ENCODE measurements around the gene SPTBN2. TPM values are rescaled to one million over a fixed set of nuclear protein-coding genes. Genes with fewer than 3 reads are reported as not detected.

Gene SPTBN2
- total RNA-seq, 1 experiment from 2014 or later: 40.7 TPM

GRCh38 chr11:66744485-66745355 lies 15.7 kb upstream of the SPTBN2 start (continued):
- TF ChIP-seq FOXP4 (CRISPR knock-in tag; IDR thresholded peaks at IDR 0.05) (peak; percentile 60), TEAD4 (CRISPR knock-in tag; IDR thresholded peaks at IDR 0.05) (no peak), NR1H2 (CRISPR knock-in tag; IDR thresholded peaks at IDR 0.05) (0 out of 2 replicates have a peak, but pooled peaks have one; percentile 7), GTF2I (CRISPR knock-in tag; conservative IDR thresholded peaks at IDR 0.05) (no peak), ATF1 (CRISPR knock-in tag; IDR thresholded peaks at IDR 0.05) (no peak)

GRCh38 chr11:66743271-66743968 lies 14.4 kb upstream of the SPTBN2 start:
- peak overlapping the region; percentile 95 for H3K4me3 Mint-ChIP-seq
- DNase-seq (ENCODE audit: low spot score) (no peak), ATAC-seq (no peak)
- ChIA-PET POLR2A (no interaction called here), CTCF (interaction anchor here (0.7 to 1.2 kb wide), 3 partner anchors 20 to 521 kb away, joined by 3 to 6 read pairs (median 3); no protein-coding TSS in a partner anchor)
- TF ChIP-seq AR (CRISPR knock-in tag; IDR thresholded peaks at IDR 0.05): no peak
- no peak for TF ChIP-seq HMGA2 (CRISPR knock-in tag; IDR thresholded peaks at IDR 0.05)
- TF ChIP-seq STAT6 (CRISPR knock-in tag; conservative IDR thresholded peaks at IDR 0.05; ENCODE audit: low read depth): no peak
- no peak for TF ChIP-seq FOXJ3 (CRISPR knock-in tag; IDR thresholded peaks at IDR 0.05; ENCODE audit: borderline replicate concordance)
- TF ChIP-seq IRF1 (CRISPR knock-in tag; IDR thresholded peaks at IDR 0.05): no peak
- no peak for TF ChIP-seq HMGXB4 (CRISPR knock-in tag; IDR thresholded peaks at IDR 0.05)
- TF ChIP-seq ZNF416 (CRISPR knock-in tag; IDR thresholded peaks at IDR 0.05): no peak
- TF ChIP-seq ETV6 (CRISPR knock-in tag; IDR thresholded peaks at IDR 0.05): no peak
- TF ChIP-seq NFE2L1 (CRISPR knock-in tag; IDR thresholded peaks at IDR 0.05): no peak
- no peak for TF ChIP-seq TCF7 (CRISPR knock-in tag; IDR thresholded peaks at IDR 0.05; ENCODE audit: low read depth)
- TF ChIP-seq SMAD4 (CRISPR knock-in tag; IDR thresholded peaks at IDR 0.05): no peak
- no peak for TF ChIP-seq NR3C1 (CRISPR knock-in tag; conservative IDR thresholded peaks at IDR 0.05; ENCODE audit: low read depth)
- no peak for TF ChIP-seq ZNF671 (CRISPR knock-in tag; IDR thresholded peaks at IDR 0.05)
- no peak for TF ChIP-seq NR1H2 (CRISPR knock-in tag; IDR thresholded peaks at IDR 0.05)
- no peak for TF ChIP-seq ZNF317 (CRISPR knock-in tag; IDR thresholded peaks at IDR 0.05; ENCODE audit: borderline replicate concordance, low read depth)
- TF ChIP-seq GTF2I (CRISPR knock-in tag; conservative IDR thresholded peaks at IDR 0.05): no peak
- no peak for TF ChIP-seq ZMAT4 (CRISPR knock-in tag; IDR thresholded peaks at IDR 0.05)
- no peak for TF ChIP-seq TEAD1 (CRISPR knock-in tag; IDR thresholded peaks at IDR 0.05)
- H3K9me3 Mint-ChIP-seq: no peaks in the 10 kb centered on the region
- peaks cover 8% of the 10 kb centered on the region for H3K27me3 Mint-ChIP-seq (ENCODE audit: low read depth)
- H3K4me1 Mint-ChIP-seq: peaks cover 6% of the 10 kb centered on the region; the same call in 1 of the 2 replicates
- H3K27ac Mint-ChIP-seq: no peak overlapping the region
- no peaks in the 10 kb centered on the region for H3K36me3 Mint-ChIP-seq

Data from WTC11 (cell line).